Measurements from ENCODE around the gene PPTC7. TPM values are rescaled to one million over a fixed set of nuclear protein-coding genes. Genes with fewer than 3 reads are reported as not detected.

PPTC7 gene
- total and polyA plus RNA-seq, 2 of the 13 experiments (the other 11 are each of a cell fraction or from before 2014, with no cell fraction given), result 4.8 to 12.3 TPM

- Histone ChIP-seq H3K4me2 (ENCODE audit: low read depth, low read length) (no peak overlapping the region), H3K27me3 (ENCODE audit: control insufficient read depth in 1 of 2, insufficient read depth in 2 of 2, low read length in 2 of 2) (no peaks in the 10 kb centered on the region), H3K4me1 (ENCODE audit: insufficient read depth, low read length) (no peaks in the 10 kb centered on the region), H2AFZ (ENCODE audit: low read length) (no peak overlapping the region), H3K27ac (ENCODE audit: extremely low read length, insufficient read depth, low read length) (no peak overlapping the region), H3K79me2 (ENCODE audit: insufficient read depth, low read length) (peaks cover 2% of the 10 kb centered on the region), H3K36me3 (replicated peaks in 1 of 2; ENCODE audit: control insufficient read depth in 1 of 2, insufficient read depth in 2 of 2, low read length in 2 of 2) (peaks cover 6 to 62% of the 10 kb centered on the region in 2 experiments; a peak in 4 of 5 replicates), H3K9me3 (ENCODE audit: low read length) (no peaks in the 10 kb centered on the region), H4K20me1 (ENCODE audit: insufficient read depth, low read length) (no peaks in the 10 kb centered on the region), H3K9ac (ENCODE audit: insufficient read depth, low read depth, low read length) (no peak overlapping the region), H3K4me3 (replicated peaks in 1 of 3; ENCODE audit: insufficient read depth in 1 of 3, low read depth in 2 of 3, low read length in 3 of 3) (no peak overlapping the region)
- WGBS (ENCODE audit: low lambda C conversion rate), result 98% methylated on average over 4 of the region's 4 CpGs
- FAIRE-seq (no peak), DNase-seq (ENCODE audit: low spot score) (no peak), ATAC-seq (no peak)
- intact Hi-C loops (cut with micrococcal nuclease; ENCODE audit: unreplicated experiment) (no loop called here), in situ Hi-C loops (cut with HindIII; ENCODE audit: extremely low pct_ligation_motif_present, low pct_unique_long_range_greater_than_20kb) (no loop called here)
- POLR2A ChIA-PET, result no interaction called here
- no peak for TF ChIP-seq ZNF574 (CRISPR knock-in tag; IDR thresholded peaks at IDR 0.05)
- no peak for TF ChIP-seq ZBTB34 (CRISPR knock-in tag; IDR thresholded peaks at IDR 0.05)
- TF ChIP-seq ZNF83 (CRISPR knock-in tag; IDR thresholded peaks at IDR 0.05; ENCODE audit: borderline replicate concordance), result no peak
- TF ChIP-seq NFKBIZ (CRISPR knock-in tag; IDR thresholded peaks at IDR 0.05), result no peak
- no peak for TF ChIP-seq TCF7 (IDR thresholded peaks at IDR 0.05; ENCODE audit: low read depth)
- no peak for TF ChIP-seq XRCC5 (optimal IDR thresholded peaks at IDR 0.05; ENCODE audit: low read length)
- TF ChIP-seq SMARCC2 (IDR thresholded peaks at IDR 0.05), result no peak
- TF ChIP-seq NFKB2 (CRISPR knock-in tag; IDR thresholded peaks at IDR 0.05; ENCODE audit: borderline replicate concordance), result no peak
- no peak for TF ChIP-seq AKAP8 (CRISPR knock-in tag; IDR thresholded peaks at IDR 0.05)
- TF ChIP-seq, protein P1, sequence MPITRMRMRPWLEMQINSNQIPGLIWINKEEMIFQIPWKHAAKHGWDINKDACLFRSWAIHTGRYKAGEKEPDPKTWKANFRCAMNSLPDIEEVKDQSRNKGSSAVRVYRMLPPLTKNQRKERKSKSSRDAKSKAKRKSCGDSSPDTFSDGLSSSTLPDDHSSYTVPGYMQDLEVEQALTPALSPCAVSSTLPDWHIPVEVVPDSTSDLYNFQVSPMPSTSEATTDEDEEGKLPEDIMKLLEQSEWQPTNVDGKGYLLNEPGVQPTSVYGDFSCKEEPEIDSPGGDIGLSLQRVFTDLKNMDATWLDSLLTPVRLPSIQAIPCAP (CRISPR knock-in tag; IDR thresholded peaks at IDR 0.05; ENCODE audit: low read depth), result no peak
- TF ChIP-seq ZNF687 (CRISPR knock-in tag; IDR thresholded peaks at IDR 0.05), result no peak
- TF ChIP-seq SP5 (CRISPR knock-in tag; IDR thresholded peaks at IDR 0.05; ENCODE audit: borderline replicate concordance, low read depth), result no peak
- TF ChIP-seq DPF2 (CRISPR knock-in tag; IDR thresholded peaks at IDR 0.05; ENCODE audit: borderline replicate concordance, low read depth), result no peak
- no peak for TF ChIP-seq NR3C1 (CRISPR knock-in tag; IDR thresholded peaks at IDR 0.05)
- no peak for TF ChIP-seq IKZF1 (IDR thresholded peaks at IDR 0.05)
- TF ChIP-seq ZNF547 (CRISPR knock-in tag; IDR thresholded peaks at IDR 0.05), result no peak
- no TSS peak for BruUV-seq (replicated peaks)
- CTCF ChIA-PET (ENCODE audit: low intra/inter-chr PET ratio, low total read pairs), result no interaction called here
These were observed 39.2 kb downstream of the PPTC7 start for GRCh38 chr12:110543965-110544364.
